H9 (cell line): ENCODE results near the gene NBR1. TPM values are rescaled to one million over a fixed set of nuclear protein-coding genes. Genes with fewer than 3 reads are reported as not detected.

Experiments used
- DNase-seq: peaks from one replicate; pipeline ENCODE4 v3.0.0-alpha.2; 2017
- H2AFZ ChIP-seq: one replicate; pipeline ENCODE4 v1.6.1; 2013; ENCODE audit warnings: mild to moderate bottlenecking, low read length, control low read depth, moderate library complexity
- H2AK5ac ChIP-seq: 2 replicates; pipeline ENCODE4 v1.6.1; 2013; ENCODE audit warnings: low read length, control low read depth, mixed read lengths; ENCODE audit not compliant: insufficient read length
- H2BK120ac ChIP-seq: one replicate; pipeline ENCODE4 v1.6.1; 2013; ENCODE audit warnings: low read depth, mild to moderate bottlenecking, low read length, control low read depth, inconsistent platforms; ENCODE audit not compliant: poor library complexity, severe bottlenecking
- H2BK12ac ChIP-seq: 2 replicates; pipeline ENCODE4 v1.6.1; 2013; ENCODE audit warnings: low read length, control low read depth, mixed read lengths, low read depth; ENCODE audit not compliant: insufficient read length
- H2BK15ac ChIP-seq: 2 replicates; pipeline ENCODE4 v1.6.1; 2013; ENCODE audit warnings: low read depth, low read length, control low read depth
- H2BK20ac ChIP-seq: one replicate; pipeline ENCODE4 v1.6.1; 2013; ENCODE audit warnings: low read depth, mild to moderate bottlenecking, low read length, control low read depth, inconsistent platforms; ENCODE audit not compliant: poor library complexity, severe bottlenecking
- H2BK5ac ChIP-seq: 2 replicates; pipeline ENCODE4 v1.6.1; 2013; ENCODE audit warnings: low read length, control low read depth, mixed read lengths; ENCODE audit not compliant: insufficient read length
- H3K14ac ChIP-seq: 2 replicates; pipeline ENCODE4 v1.6.1; 2013; ENCODE audit warnings: low read length, control low read depth; ENCODE audit not compliant: insufficient read depth
- H3K18ac ChIP-seq: 2 replicates; pipeline ENCODE4 v1.6.1; 2013; ENCODE audit warnings: low read depth, mild to moderate bottlenecking, mixed read lengths, low read length, control low read depth; ENCODE audit not compliant: insufficient read length
- H3K23ac ChIP-seq: 2 replicates; pipeline ENCODE4 v1.6.1; 2013; ENCODE audit warnings: low read length, control low read depth, mixed read lengths, low read depth; ENCODE audit not compliant: insufficient read length
- H3K23me2 ChIP-seq: 2 replicates; pipeline ENCODE4 v1.6.1; 2013; ENCODE audit warnings: low read depth, mild to moderate bottlenecking, mixed read lengths, low read length, control low read depth; ENCODE audit not compliant: insufficient read length, poor library complexity, severe bottlenecking
- H3K27ac ChIP-seq: 2 replicates; pipeline ENCODE4 v1.5.1; 2013; ENCODE audit warnings: low read length, control low read depth, mixed read lengths, low read depth; ENCODE audit not compliant: insufficient read length
- H3K27me3 ChIP-seq: 2 replicates; pipeline ENCODE4 v1.6.1; 2013; ENCODE audit warnings: low read length, control low read depth, inconsistent platforms; ENCODE audit not compliant: insufficient read depth
- H3K4ac ChIP-seq: 2 replicates; pipeline ENCODE4 v1.6.1; 2013; ENCODE audit warnings: low read depth, mild to moderate bottlenecking, control low read depth, inconsistent platforms, low read length, moderate library complexity
- H3K4me1 ChIP-seq: 2 replicates; pipeline ENCODE4 v1.6.1; 2013; ENCODE audit warnings: low read length, control low read depth, inconsistent platforms; ENCODE audit not compliant: insufficient read depth
- H3K4me2 ChIP-seq: 2 replicates; pipeline ENCODE4 v1.6.1; 2013; ENCODE audit warnings: low read length, control low read depth, mixed read lengths; ENCODE audit not compliant: insufficient read length, insufficient read depth
- H3K56ac ChIP-seq: 2 replicates; pipeline ENCODE4 v1.6.1; 2013; ENCODE audit warnings: low read depth, mild to moderate bottlenecking, mixed read lengths, low read length, control low read depth; ENCODE audit not compliant: insufficient read length
- H3K79me1 ChIP-seq: 2 replicates; pipeline ENCODE4 v1.6.1; 2013; ENCODE audit warnings: low read depth, mild to moderate bottlenecking, moderate library complexity, low read length, control low read depth, inconsistent platforms; ENCODE audit not compliant: insufficient read depth, poor library complexity, severe bottlenecking
- H3K79me2 ChIP-seq: 2 replicates; pipeline ENCODE4 v1.6.1; 2013; ENCODE audit warnings: low read length, control low read depth, inconsistent platforms; ENCODE audit not compliant: insufficient read depth
- H3K9ac ChIP-seq: 2 replicates; pipeline ENCODE4 v1.6.1; 2013; ENCODE audit warnings: low read length, control low read depth, mixed read lengths; ENCODE audit not compliant: insufficient read length; ENCODE audit errors: extremely low read depth
- H3K9me3 ChIP-seq: one replicate; pipeline ENCODE4 v1.6.1; 2013; ENCODE audit warnings: low read depth, low read length, inconsistent platforms; ENCODE audit not compliant: control insufficient read depth
- H3T11ph ChIP-seq: one replicate; pipeline ENCODE4 v1.6.1; 2013; ENCODE audit warnings: mild to moderate bottlenecking, low read length, control low read depth, inconsistent platforms
- H4K20me1 ChIP-seq: one replicate; pipeline ENCODE4 v1.6.1; 2013; ENCODE audit not compliant: control insufficient read depth, insufficient read length, insufficient read depth
- H4K5ac ChIP-seq: 2 replicates; pipeline ENCODE4 v1.6.1; 2013; ENCODE audit warnings: low read depth, mild to moderate bottlenecking, mixed read lengths, low read length, control low read depth; ENCODE audit not compliant: insufficient read length
- H4K8ac ChIP-seq: replicated peaks from 2 replicates; pipeline ENCODE4 v1.6.1; 2013; ENCODE audit warnings: low read length, control low read depth, mixed read lengths, low read depth; ENCODE audit not compliant: insufficient read length
- H4K91ac ChIP-seq: 2 replicates; pipeline ENCODE4 v1.6.1; 2013; ENCODE audit warnings: low read depth, mild to moderate bottlenecking, moderate library complexity, mixed read lengths, low read length, control low read depth; ENCODE audit not compliant: insufficient read length
- H3K27ac Mint-ChIP-seq, 3 experiments: 2 replicates in 2 of 3; 3 replicates in 1 of 3; pipeline ENCODE4 v1.8.0; 2020 to 2021; ENCODE audit warnings: mixed read lengths in 3 of 3, mild to moderate bottlenecking in 1 of 3, moderate library complexity in 1 of 3
- H3K27me3 Mint-ChIP-seq: 2 replicates; pipeline ENCODE4 v1.8.0; 2021; ENCODE audit warnings: low read depth, mild to moderate bottlenecking, moderate library complexity, mixed read lengths
- H3K36me3 Mint-ChIP-seq, 3 experiments: 2 replicates in 2 of 3; 3 replicates in 1 of 3; pipeline ENCODE4 v1.8.0; 2020 to 2021; ENCODE audit warnings: low read depth in 3 of 3, mixed read lengths in 3 of 3; ENCODE audit not compliant: insufficient read depth in 1 of 3
- H3K4me1 Mint-ChIP-seq, 2 experiments: 2 replicates each; pipeline ENCODE4 v1.8.0; 2020; ENCODE audit warnings: mixed read lengths in 2 of 2
- H3K4me3 Mint-ChIP-seq, 2 experiments: 2 replicates in 1 of 2; 3 replicates in 1 of 2; pipeline ENCODE4 v1.8.0; 2020 to 2021; ENCODE audit warnings: mild to moderate bottlenecking in 2 of 2, mixed read lengths in 2 of 2, moderate library complexity in 1 of 2
- H3K9me3 Mint-ChIP-seq, 2 experiments: 2 replicates in 1 of 2; 3 replicates in 1 of 2; pipeline ENCODE4 v1.8.0; 2020; ENCODE audit warnings: mild to moderate bottlenecking in 2 of 2, mixed read lengths in 2 of 2, moderate library complexity in 1 of 2
- CTCF ChIP-seq: fragments of 200-600 bp; sonication (generic); conservative IDR thresholded peaks from 3 replicates; pipeline ENCODE4 v1.8.0; 2021; ENCODE audit warnings: antibody characterized with exemption, mild to moderate bottlenecking
- WGBS: extraction: QIAGEN DNeasy Blood & Tissue Kit; methylation state at CpG from one replicate; pipeline ENCODE4 v1.1.7; 2013; ENCODE audit warnings: missing lambda C conversion rate, low lambda C conversion rate, mixed read lengths; ENCODE audit not compliant: insufficient read length; ENCODE audit errors: extremely low coverage; 5-methylcytosine and 5-hydroxymethylcytosine counted together
- total RNA-seq: library from RNA; stranded (reverse); gene quantifications from 2 replicates; pipeline ENCODE4 v1.2.1, GENCODE V29; 2021

The NBR1 gene
- total RNA-seq, 1 experiment from 2014 or later: 34.2 TPM

- Histone ChIP-seq H3K9me3 (no peaks in the 10 kb centered on the region), H2BK12ac (no peak overlapping the region), H3K23ac (no peak overlapping the region), H2AFZ (no peak overlapping the region), H4K8ac (no peak overlapping the region), H3K27me3 (no peaks in the 10 kb centered on the region), H3T11ph (no peak overlapping the region), H4K91ac (no peak overlapping the region), H3K18ac (no peak overlapping the region), H2BK15ac (no peak overlapping the region), H4K5ac (no peak overlapping the region), H3K79me1 (peaks cover 5% of the 10 kb centered on the region), H3K4me2 (no peak overlapping the region), H3K14ac (no peak overlapping the region), H2AK5ac (no peak overlapping the region), H2BK5ac (no peak overlapping the region), H2BK20ac (no peak overlapping the region), H3K79me2 (no peaks in the 10 kb centered on the region), H3K56ac (no peak overlapping the region), H4K20me1 (no peaks in the 10 kb centered on the region), H2BK120ac (no peak overlapping the region), H3K4ac (no peak overlapping the region), H3K23me2 (peaks cover 4% of the 10 kb centered on the region), H3K4me1 (no peaks in the 10 kb centered on the region), H3K27ac (no peak overlapping the region), H3K9ac (no peak overlapping the region)
- Mint-ChIP-seq H3K4me1 (peaks cover 8 to 10% of the 10 kb centered on the region in 2 experiments), H3K27ac (no peak overlapping the region), H3K36me3 (peaks cover 3 to 24% (median 23%) of the 10 kb centered on the region in 3 experiments; a peak in 6 of 7 replicates), H3K27me3 (no peaks in the 10 kb centered on the region), H3K9me3 (no peaks in the 10 kb centered on the region), H3K4me3 (no peak overlapping the region)
- no peak for TF ChIP-seq CTCF
- WGBS: no CpG with 5 or more reads among the region's 2 CpGs
- DNase-seq: no peak
These were observed 5.1 kb downstream of the NBR1 start for GRCh38 chr17:43176119-43176570.
